Jurkat, Clone E6-1 (cell line): ENCODE data around the gene COQ9.
"Not testable (repeated sequence)": the region's sequence is repeated elsewhere in the genome, so short reads cannot be mapped to it uniquely, and the experiment has no call there.

ENCODE experiments used
- DNase-seq: peaks from one replicate; pipeline ENCODE4 v3.0.0-alpha.2; 2011; ENCODE audit warnings: low read depth, low spot score
- H3K4me3 ChIP-seq: 2 replicates; pipeline ENCODE4 v1.5.1; 2011; ENCODE audit warnings: mild to moderate bottlenecking, low read length, control low read depth, moderate library complexity

Gene COQ9

GRCh38 chr16:57481421-57481820, 34.1 kb downstream of the COQ9 start:
- H3K4me3 ChIP-seq: no peak overlapping the region

GRCh38 chr16:57482845-57483545, 35.7 kb downstream of the COQ9 start:
- DNase-seq: no peak
- no peak overlapping the region for H3K4me3 ChIP-seq

More at GRCh38 chr16:57481421-57481820, 34.1 kb downstream of the COQ9 start:
- DNase-seq: no peak

- H3K4me3 ChIP-seq: no peak overlapping the region
- no peak for DNase-seq
These were observed 36.6 kb downstream of the COQ9 start for GRCh38 chr16:57483725-57484514.

- no peak for DNase-seq
- H3K4me3 ChIP-seq: no peak overlapping the region
These were observed 37.3 kb downstream of the COQ9 start for GRCh38 chr16:57484515-57485005.

GRCh38 chr16:57485091-57485915, 38.0 kb downstream of the COQ9 start:
- DNase-seq: no peak
- H3K4me3 ChIP-seq: peak overlapping the region; percentile 56

- peak within 1 kb of the TSS; percentile 56 for H3K4me3 ChIP-seq
- DNase-seq: no peak
These were observed 38.9 kb downstream of the COQ9 start, which contains the start of gene DOK4 for GRCh38 chr16:57485916-57486857. DOK4 (minus strand) TSS chr16:57486493; CDS start chr16:57479507, 6,986 bp downstream.

- DNase-seq: no peak
- peak overlapping the region; percentile 28 for H3K4me3 ChIP-seq
These were observed 39.9 kb downstream of the COQ9 start for GRCh38 chr16:57486858-57487834.

- DNase-seq: no peak
- H3K4me3 ChIP-seq: no peak overlapping the region
These were observed 42.0 kb downstream of the COQ9 start for GRCh38 chr16:57489229-57489628.

- no peak overlapping the region for H3K4me3 ChIP-seq
- DNase-seq: no peak
These were observed 46.5 kb downstream of the COQ9 start for GRCh38 chr16:57493767-57494166.

- DNase-seq: no peak
- no peak overlapping the region for H3K4me3 ChIP-seq
These were observed 49.8 kb downstream of the COQ9 start for GRCh38 chr16:57497121-57497520.

GRCh38 chr16:57498031-57498430, 50.8 kb downstream of the COQ9 start:
- no peak overlapping the region for H3K4me3 ChIP-seq
- no peak for DNase-seq

- DNase-seq, H3K4me3 ChIP-seq: not testable (repeated sequence)
These were observed 52.7 kb downstream of the COQ9 start for GRCh38 chr16:57499941-57500340.

- no peak for DNase-seq
- no peak overlapping the region for H3K4me3 ChIP-seq
These were observed 53.4 kb downstream of the COQ9 start for GRCh38 chr16:57500578-57501111.

- H3K4me3 ChIP-seq: no peak overlapping the region
- DNase-seq: no peak
These were observed 54.2 kb downstream of the COQ9 start for GRCh38 chr16:57501492-57501891.

- H3K4me3 ChIP-seq: no peak overlapping the region
- DNase-seq: no peak
These were observed 54.9 kb downstream of the COQ9 start for GRCh38 chr16:57502048-57502775.

- no peak for DNase-seq
These were observed 56.1 kb downstream of the COQ9 start for GRCh38 chr16:57503366-57503765.

More at GRCh38 chr16:57503366-57503765, 56.1 kb downstream of the COQ9 start:
- H3K4me3 ChIP-seq: no peak overlapping the region
